GM12878 (cell line): ENCODE measurements around the gene SHISAL2B. TPM values are rescaled to one million over a fixed set of nuclear protein-coding genes. Genes with fewer than 3 reads are reported as not detected.

Source experiments
- E2F8 ChIP-seq: fragments of 450-650 bp; IDR thresholded peaks from 2 replicates; pipeline ENCODE4 v1.6.1; 2018; ENCODE audit warnings: mild to moderate bottlenecking, low read depth, moderate library complexity; ENCODE audit not compliant: partially characterized antibody
- EP300 ChIP-seq, 2 experiments: fragments of 150-350 bp in 1 of 2; IDR thresholded peaks; 2 replicates each; pipeline ENCODE4 v1.6.1; 2011 to 2012; ENCODE audit warnings: low read depth in 2 of 2, low read length in 2 of 2, borderline replicate concordance in 1 of 2, improper control_type of control experiment in 1 of 2, inconsistent platforms in 1 of 2; ENCODE audit not compliant: control insufficient read depth in 1 of 2
- polyA plus RNA-seq, 11 experiments: library from polyadenylated mRNA; depleted of rRNA in 4 of 11; unstranded in 6 of 11; stranded (reverse) in 5 of 11; fragments of >200 nt; fragmentation: Nextera tagmentation in 4 of 11; fragmentation: Illumina TruSeq in 1 of 11; extraction: Ambion mirVana in 4 of 11; extraction: Trizol in 1 of 11; gene quantifications; 1 replicate in 1 of 11; 2 replicates in 10 of 11; pipeline versions ENCODE4 v1.2.1 to v1.2.3, GENCODE V29; 2011 to 2016; ENCODE audit warnings: inconsistent platforms in 2 of 11, missing spikeins in 2 of 11, low read depth in 1 of 11
- total RNA-seq, 4 experiments: library from RNA; depleted of rRNA in 3 of 4; stranded (reverse); fragments of >200 nt in 3 of 4; fragmentation: Illumina TruSeq in 1 of 4; extraction: Trizol in 1 of 4; gene quantifications; 2 replicates each; pipeline versions ENCODE4 v1.2.1 to v1.2.3, GENCODE V29; 2013 to 2021
- TF ChIP-seq, protein P1 (sequence below): fragments of 450-650 bp; IDR thresholded peaks from 2 replicates; pipeline ENCODE4 v1.6.1; 2016; ENCODE audit warnings: mild to moderate bottlenecking, moderate library complexity, borderline replicate concordance
- TF ChIP-seq, protein P2 (sequence below): IDR thresholded peaks from 2 replicates; pipeline ENCODE4 v1.6.1; 2011; ENCODE audit warnings: borderline replicate concordance, low read depth, mild to moderate bottlenecking, moderate library complexity, low read length; ENCODE audit not compliant: insufficient read depth, poor library complexity, severe bottlenecking

Gene SHISAL2B
- total and polyA plus RNA-seq, 10 of the 15 experiments (the other 5 are each of a cell fraction or from before 2014, with no cell fraction given) = not detected

DNA sequence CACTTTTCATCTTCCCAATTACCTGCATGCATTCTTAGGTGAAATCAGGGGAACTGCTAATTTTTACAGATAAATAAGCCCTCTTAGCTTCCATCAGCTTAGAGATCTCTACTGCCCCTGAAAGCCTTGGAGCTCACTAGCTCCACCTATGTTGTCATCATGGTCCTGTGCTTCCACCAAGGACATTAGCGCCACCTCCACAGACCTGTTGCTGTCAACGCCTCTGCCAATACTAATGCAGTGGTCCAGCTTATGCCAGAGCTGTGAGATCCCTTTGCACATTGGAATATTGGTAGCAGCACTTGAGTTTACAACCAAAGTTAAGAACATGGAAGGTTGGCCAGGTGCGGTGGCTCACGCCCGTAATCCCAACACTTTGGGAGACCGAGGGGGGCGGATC, 7.7 kb upstream of the SHISAL2B start (continued):
- TF ChIP-seq, protein P1, sequence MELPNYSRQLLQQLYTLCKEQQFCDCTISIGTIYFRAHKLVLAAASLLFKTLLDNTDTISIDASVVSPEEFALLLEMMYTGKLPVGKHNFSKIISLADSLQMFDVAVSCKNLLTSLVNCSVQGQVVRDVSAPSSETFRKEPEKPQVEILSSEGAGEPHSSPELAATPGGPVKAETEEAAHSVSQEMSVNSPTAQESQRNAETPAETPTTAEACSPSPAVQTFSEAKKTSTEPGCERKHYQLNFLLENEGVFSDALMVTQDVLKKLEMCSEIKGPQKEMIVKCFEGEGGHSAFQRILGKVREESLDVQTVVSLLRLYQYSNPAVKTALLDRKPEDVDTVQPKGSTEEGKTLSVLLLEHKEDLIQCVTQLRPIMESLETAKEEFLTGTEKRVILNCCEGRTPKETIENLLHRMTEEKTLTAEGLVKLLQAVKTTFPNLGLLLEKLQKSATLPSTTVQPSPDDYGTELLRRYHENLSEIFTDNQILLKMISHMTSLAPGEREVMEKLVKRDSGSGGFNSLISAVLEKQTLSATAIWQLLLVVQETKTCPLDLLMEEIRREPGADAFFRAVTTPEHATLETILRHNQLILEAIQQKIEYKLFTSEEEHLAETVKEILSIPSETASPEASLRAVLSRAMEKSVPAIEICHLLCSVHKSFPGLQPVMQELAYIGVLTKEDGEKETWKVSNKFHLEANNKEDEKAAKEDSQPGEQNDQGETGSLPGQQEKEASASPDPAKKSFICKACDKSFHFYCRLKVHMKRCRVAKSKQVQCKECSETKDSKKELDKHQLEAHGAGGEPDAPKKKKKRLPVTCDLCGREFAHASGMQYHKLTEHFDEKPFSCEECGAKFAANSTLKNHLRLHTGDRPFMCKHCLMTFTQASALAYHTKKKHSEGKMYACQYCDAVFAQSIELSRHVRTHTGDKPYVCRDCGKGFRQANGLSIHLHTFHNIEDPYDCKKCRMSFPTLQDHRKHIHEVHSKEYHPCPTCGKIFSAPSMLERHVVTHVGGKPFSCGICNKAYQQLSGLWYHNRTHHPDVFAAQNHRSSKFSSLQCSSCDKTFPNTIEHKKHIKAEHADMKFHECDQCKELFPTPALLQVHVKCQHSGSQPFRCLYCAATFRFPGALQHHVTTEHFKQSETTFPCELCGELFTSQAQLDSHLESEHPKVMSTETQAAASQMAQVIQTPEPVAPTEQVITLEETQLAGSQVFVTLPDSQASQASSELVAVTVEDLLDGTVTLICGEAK = no peak
- TF ChIP-seq, protein P2, sequence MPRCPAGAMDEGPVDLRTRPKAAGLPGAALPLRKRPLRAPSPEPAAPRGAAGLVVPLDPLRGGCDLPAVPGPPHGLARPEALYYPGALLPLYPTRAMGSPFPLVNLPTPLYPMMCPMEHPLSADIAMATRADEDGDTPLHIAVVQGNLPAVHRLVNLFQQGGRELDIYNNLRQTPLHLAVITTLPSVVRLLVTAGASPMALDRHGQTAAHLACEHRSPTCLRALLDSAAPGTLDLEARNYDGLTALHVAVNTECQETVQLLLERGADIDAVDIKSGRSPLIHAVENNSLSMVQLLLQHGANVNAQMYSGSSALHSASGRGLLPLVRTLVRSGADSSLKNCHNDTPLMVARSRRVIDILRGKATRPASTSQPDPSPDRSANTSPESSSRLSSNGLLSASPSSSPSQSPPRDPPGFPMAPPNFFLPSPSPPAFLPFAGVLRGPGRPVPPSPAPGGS = no peak
- TF ChIP-seq E2F8 (no peak), EP300 (IDR thresholded peaks at IDR 0.05; ENCODE audit: borderline replicate concordance in 1 of 2, control insufficient read depth in 1 of 2, low read depth in 2 of 2, low read length in 2 of 2) (no peak)
